ENCODE data around the gene DDI2. TPM values are rescaled to one million over a fixed set of nuclear protein-coding genes. Genes with fewer than 3 reads are reported as not detected.

The DDI2 gene
- total RNA-seq, 2 donors from 2014 or later = 28.6 to 38.7 TPM

DNA sequence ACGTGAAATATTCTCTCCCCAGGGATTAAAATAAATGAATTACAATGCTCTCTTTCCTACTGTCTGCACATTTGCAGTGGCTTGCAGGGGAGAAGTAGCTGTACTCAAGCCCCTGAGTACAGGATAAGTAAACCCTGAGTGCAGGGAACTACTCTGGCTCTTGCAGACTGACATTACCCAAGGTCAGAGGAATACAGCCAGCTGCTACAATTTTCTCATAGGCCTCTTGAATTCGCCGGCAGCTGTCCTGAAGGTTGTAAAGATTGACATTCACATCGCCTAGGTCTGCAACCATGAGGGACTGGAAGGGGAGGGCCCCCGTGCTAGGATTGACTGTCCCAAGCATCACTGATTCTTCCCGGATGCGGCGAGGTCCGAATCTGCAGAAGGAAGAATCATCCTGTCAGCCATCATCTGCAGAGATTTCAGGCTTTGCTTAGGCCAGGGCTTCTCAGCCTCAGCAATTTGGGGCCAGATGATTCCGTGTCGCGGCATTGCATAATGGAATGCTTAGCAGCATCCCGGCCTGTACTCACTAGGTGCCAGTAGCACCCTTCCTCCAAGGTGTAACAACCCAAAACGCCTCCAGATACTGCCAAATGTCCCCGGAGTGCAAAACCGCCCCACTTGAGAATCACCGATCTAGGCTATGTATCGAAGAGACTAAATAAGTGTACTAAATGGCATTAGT, 34.1 kb upstream of the DDI2 start:
- no peaks in the 10 kb centered on the region for H3K36me3 ChIP-seq
- TF ChIP-seq, protein P1, sequence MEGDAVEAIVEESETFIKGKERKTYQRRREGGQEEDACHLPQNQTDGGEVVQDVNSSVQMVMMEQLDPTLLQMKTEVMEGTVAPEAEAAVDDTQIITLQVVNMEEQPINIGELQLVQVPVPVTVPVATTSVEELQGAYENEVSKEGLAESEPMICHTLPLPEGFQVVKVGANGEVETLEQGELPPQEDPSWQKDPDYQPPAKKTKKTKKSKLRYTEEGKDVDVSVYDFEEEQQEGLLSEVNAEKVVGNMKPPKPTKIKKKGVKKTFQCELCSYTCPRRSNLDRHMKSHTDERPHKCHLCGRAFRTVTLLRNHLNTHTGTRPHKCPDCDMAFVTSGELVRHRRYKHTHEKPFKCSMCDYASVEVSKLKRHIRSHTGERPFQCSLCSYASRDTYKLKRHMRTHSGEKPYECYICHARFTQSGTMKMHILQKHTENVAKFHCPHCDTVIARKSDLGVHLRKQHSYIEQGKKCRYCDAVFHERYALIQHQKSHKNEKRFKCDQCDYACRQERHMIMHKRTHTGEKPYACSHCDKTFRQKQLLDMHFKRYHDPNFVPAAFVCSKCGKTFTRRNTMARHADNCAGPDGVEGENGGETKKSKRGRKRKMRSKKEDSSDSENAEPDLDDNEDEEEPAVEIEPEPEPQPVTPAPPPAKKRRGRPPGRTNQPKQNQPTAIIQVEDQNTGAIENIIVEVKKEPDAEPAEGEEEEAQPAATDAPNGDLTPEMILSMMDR (IDR thresholded peaks at IDR 0.05) = no peak
- H3K4me1 ChIP-seq = peaks cover 4% of the 10 kb centered on the region
- intact Hi-C loops (cut with DNase I) = no loop called here
- no peaks in the 10 kb centered on the region for H3K9me3 ChIP-seq
- H3K27ac ChIP-seq = no peak overlapping the region
- no peak overlapping the region for H3K9ac ChIP-seq (ENCODE audit: low read depth in 2 of 2, low read length in 2 of 2)
- H3K27me3 ChIP-seq = no peaks in the 10 kb centered on the region
- DNase-seq = no peak
- H3K4me3 ChIP-seq = no peak overlapping the region

DNA sequence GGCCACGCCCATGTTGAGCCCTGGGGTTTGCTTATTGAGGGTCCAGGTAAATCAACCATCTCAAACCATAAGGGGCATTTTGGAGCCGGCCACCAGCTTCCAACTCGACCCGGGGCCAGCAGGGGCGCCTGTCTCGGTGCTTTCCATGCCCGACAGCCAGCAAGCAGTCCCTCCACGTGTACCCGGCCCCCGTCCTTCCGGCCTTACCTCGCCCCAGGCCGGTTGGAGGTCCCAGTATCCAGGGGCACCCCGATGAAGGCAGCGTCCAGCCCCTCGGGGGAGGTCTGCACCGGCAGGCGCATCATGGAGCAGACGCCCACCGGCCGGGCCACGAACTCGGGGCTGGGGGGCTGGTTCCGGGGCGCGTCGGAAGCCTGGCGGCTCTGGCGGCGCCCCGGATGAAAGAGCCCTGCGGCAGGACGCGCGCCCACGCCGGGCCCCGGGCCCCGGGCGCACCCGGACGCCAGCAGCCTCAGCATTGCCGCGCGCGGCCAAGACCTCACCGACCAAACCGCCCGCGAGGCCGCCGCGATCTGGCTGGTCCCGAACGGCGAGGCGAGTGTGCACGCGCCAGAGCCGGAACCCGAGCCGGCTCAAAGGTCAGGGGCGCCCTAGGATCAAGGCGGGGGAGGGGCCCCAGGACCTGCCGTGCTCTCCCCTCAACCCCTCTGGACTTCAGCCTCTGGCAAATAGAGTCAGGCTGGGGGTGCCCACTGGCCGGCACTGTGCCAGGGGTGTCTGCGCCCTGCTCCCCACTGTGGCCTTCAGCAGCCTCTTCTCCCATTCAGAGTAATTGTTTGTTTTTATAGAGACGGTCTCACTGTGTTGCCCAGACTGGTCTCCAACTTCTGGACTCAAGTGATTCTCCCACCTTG, 32.5 kb upstream of the DDI2 start, which contains the start of gene AGMAT:
TSS of gene AGMAT (minus strand) at position 563 of the 875 bp plus-strand sequence. CDS start at position 479, 84 bp downstream.
- intact Hi-C loops (cut with DNase I) = loop anchor here (5.0 kb wide), 1 partner anchor 43 kb away; no protein-coding TSS in a partner anchor
- Histone ChIP-seq H3K27me3 (no peaks in the 10 kb centered on the region), H3K4me1 (peaks cover 4% of the 10 kb centered on the region), H3K36me3 (no peaks in the 10 kb centered on the region), H3K9me3 (no peaks in the 10 kb centered on the region), H3K27ac (peak within 1 kb of the TSS; percentile 12), H3K4me3 (peak within 1 kb of the TSS; percentile 56), H3K9ac (ENCODE audit: low read depth in 2 of 2, low read length in 2 of 2) (peak within 1 kb of the TSS; percentile 61 to 70)
- TF ChIP-seq, protein P1 (IDR thresholded peaks at IDR 0.05) = no peak
- DNase-seq = peak; percentile 76

DNA sequence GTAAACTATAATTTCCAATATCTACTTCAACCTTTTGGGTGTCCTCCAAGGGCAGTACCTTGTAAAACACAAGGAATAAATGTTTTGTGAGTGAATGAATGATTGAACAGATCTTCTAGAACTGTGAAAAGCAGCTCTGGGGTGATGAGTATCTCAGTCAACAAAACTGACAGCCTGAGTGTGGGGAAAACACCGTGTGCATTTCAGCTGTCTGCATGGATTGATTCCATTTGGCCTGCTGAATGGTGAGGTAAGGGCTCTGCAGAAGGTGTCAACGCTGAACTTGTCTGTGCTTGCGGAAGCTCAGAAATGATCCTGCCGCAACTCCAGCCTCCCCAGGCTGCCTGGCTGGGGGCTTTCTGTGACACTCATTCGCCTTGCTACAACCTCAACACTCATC, 25.0 kb upstream of the DDI2 start:
- Histone ChIP-seq H3K36me3 (no peaks in the 10 kb centered on the region), H3K4me3 (no peak overlapping the region), H3K9ac (ENCODE audit: low read depth in 2 of 2, low read length in 2 of 2) (no peak overlapping the region), H3K4me1 (no peaks in the 10 kb centered on the region), H3K27me3 (no peaks in the 10 kb centered on the region), H3K27ac (no peak overlapping the region), H3K9me3 (no peaks in the 10 kb centered on the region)
- TF ChIP-seq, protein P1 (IDR thresholded peaks at IDR 0.05) = no peak
- intact Hi-C loops (cut with DNase I) = no loop called here
- DNase-seq = no peak

DNA sequence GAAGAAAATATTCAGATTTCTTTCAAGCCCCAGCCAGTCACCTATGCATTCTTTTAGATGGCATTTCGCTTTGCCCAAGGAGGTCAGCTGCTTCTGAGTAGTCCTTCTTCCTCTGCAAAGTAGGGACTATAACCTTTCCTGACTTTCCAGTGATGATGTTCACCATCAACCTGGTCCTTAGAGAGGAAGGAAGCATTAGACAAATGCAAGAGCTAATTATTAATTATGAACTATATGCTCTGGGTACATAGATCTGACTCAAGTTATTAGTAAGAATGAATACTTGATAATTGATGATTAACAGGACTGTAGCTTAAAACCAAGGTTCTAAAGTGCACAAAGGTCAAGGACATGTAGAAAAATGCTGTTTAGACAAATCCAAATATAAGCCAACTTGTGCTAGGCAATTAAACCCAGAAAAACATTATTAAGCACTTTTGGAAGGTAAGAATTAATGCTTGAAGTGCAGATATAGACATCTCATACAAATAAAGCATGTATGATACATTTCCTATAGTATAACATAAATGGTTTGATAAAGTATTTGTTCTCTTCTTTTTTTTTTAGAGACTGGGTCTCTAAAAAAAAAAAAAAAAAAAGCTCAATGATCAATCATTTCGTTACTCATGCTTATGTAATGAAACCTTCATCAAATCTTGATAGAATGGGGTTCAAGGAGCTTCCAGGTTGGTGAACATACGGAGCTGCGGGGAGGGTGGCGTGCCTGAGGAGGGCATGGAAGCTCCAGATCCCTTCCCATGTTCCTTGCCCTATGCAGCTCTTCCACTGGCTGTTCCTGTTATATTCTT, 21.2 kb upstream of the DDI2 start:
- Histone ChIP-seq H3K27ac (no peak overlapping the region), H3K9ac (ENCODE audit: low read depth in 2 of 2, low read length in 2 of 2) (no peak overlapping the region), H3K4me3 (no peak overlapping the region), H3K36me3 (no peaks in the 10 kb centered on the region), H3K4me1 (no peaks in the 10 kb centered on the region), H3K27me3 (no peaks in the 10 kb centered on the region), H3K9me3 (no peaks in the 10 kb centered on the region)
- intact Hi-C loops (cut with DNase I) = no loop called here
- TF ChIP-seq, protein P1 (IDR thresholded peaks at IDR 0.05) = no peak
- DNase-seq = no peak

DNA sequence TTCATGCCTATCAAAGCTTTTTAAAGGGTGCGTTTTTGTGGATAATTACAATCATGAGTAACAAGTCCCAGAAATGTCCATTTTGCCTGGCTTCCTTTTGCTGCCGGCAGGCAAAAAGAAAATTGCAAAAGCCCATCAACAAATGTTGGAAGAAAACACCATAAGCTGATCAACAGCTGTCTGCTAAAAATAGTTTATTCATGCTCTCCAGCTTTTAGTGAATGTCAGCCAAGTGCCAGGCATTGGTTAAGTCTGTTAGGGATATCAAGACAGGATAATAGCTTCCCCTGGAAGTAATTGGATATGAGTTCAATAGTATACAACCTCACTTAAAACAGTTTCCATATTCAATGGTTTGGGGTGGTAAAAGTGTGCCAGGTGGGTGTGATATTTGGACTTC, 18.8 kb upstream of the DDI2 start:
- no peak overlapping the region for H3K27ac ChIP-seq
- no peaks in the 10 kb centered on the region for H3K27me3 ChIP-seq
- H3K4me1 ChIP-seq = no peaks in the 10 kb centered on the region
- TF ChIP-seq, protein P1 (IDR thresholded peaks at IDR 0.05) = no peak
- H3K9me3 ChIP-seq = no peaks in the 10 kb centered on the region
- no peaks in the 10 kb centered on the region for H3K36me3 ChIP-seq
- intact Hi-C loops (cut with DNase I) = no loop called here
- no peak overlapping the region for H3K9ac ChIP-seq (ENCODE audit: low read depth in 2 of 2, low read length in 2 of 2)
- no peak for DNase-seq
- no peak overlapping the region for H3K4me3 ChIP-seq
